DOHH2 (cell line): ENCODE data around the gene L3MBTL1.

Experiments
- CTCF ChIP-seq: fragments of 200-600 bp; sonication (generic); IDR thresholded peaks from one replicate; pipeline ENCODE4 v1.5.1; 2014; ENCODE audit warnings: antibody characterized with exemption, mild to moderate bottlenecking, low read depth, low read length; ENCODE audit not compliant: poor library complexity, severe bottlenecking
- EZH2phosphoT487 ChIP-seq: fragments of 200-600 bp; sonication (generic); IDR thresholded peaks from 2 replicates; pipeline ENCODE4 v1.6.1; 2017; ENCODE audit warnings: borderline replicate concordance, mild to moderate bottlenecking, antibody characterized with exemption, low read length, moderate library complexity, mixed read lengths

- TF ChIP-seq CTCF (no peak), EZH2phosphoT487 (no peak)
Observed at GRCh38 chr20:43530321-43531090, 23.0 kb downstream of the L3MBTL1 start.
